GM21723 (cell line): Measurements from ENCODE around the gene QSOX1.

ENCODE experiments used
- ATAC-seq: cut with Tn5 transposase; IDR thresholded peaks from one replicate; pipeline ENCODE4 v1.9.1; 2021; ENCODE audit warnings: mild to moderate bottlenecking, moderate library complexity; ENCODE audit not compliant: unreplicated experiment

The QSOX1 gene

GRCh38 chr1:180248731-180249681 is 94.3 kb downstream of the QSOX1 start:
- no peak for ATAC-seq

DNA sequence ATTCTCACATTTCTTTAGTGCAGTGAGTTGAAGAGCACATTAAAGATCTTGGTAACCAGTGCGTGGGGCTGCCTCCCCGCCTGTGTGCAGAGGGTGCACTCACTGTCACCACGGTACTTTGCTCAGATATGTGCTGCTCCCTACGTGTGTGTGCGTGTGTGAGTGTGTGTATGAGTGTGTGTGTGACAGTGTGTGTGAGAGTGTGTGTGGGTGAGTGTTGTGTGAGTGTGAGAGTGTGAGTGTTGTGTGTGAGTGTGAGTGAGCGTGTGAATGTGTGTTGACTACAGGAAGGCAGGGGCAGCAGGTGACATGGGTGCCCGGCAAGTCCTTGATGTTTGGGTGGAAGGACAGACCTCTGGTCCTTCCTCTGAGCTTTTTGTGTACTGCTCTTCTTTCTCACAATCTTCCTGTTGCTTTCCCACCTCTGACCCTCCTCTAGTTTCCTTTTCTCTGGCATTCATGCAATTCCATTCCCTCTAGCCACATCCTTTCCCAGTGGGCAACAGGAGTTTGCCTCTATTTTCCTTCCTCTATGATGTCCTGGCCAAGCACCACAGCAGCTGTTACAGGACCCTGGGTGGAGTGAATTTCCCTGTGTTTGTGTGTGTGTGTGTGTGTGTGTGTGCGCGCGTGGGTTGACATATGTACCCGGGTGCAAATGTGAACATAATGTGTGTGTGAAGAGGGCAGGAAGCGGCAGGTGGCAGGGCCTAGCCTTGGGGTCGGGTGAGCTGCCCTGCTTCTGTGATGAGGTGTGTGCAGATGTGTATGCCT is 95.2 kb downstream of the QSOX1 start:
- no peak for ATAC-seq

GRCh38 chr1:180250499-180250770 is 95.8 kb downstream of the QSOX1 start:
- no peak for ATAC-seq

- ATAC-seq, result no peak
These were observed 96.3 kb downstream of the QSOX1 start for GRCh38 chr1:180250883-180251509.

DNA sequence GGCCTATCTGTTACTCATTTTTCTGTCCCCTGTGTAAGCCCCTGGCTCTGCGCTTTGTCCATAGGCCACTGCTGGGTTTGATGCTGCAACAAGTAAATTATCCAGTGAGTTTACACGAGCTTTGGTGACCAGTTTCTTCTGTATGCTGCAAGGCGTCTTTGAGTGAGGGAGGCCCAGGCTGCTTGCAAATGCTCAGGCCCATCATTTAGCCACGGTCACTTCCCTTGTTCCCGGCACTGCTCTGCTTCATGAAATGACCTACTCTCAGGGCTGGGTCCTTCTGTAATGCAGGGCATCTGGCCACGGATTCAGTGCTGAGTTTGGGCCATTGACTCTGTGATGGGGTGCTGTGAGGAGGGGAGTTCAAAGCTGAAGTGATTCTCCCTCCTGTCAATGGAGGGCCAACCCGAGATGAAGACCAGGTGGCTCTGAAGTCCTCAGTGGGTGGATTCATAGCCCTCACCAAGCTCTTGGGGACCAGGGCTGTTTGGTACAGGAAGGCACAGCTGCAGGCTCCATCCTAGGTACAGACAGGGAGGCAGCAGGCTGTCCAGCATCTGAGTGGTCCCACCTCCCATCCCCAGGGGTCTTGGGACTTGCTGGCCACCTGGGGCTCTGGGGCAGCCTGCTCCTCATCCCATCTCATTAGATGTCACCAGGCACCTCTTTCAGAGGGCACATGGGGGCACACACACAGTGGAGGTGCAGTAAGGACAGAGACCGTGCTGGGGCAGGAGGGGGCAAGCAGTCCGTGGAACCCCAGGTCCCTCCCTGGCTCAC is 97.0 kb downstream of the QSOX1 start:
- ATAC-seq, result no peak

- peak; percentile 79 for ATAC-seq
These were observed 98.2 kb downstream of the QSOX1 start for GRCh38 chr1:180252638-180253536.
